HCT116 (cell line): ENCODE data around the gene DNAH10.

Experiments used
- CBX3 ChIP-seq: IDR thresholded peaks from 2 replicates; pipeline ENCODE4 v1.6.1; 2012; ENCODE audit warnings: low read depth
- CEBPB ChIP-seq: IDR thresholded peaks from 2 replicates; pipeline ENCODE4 v1.6.1; 2012; ENCODE audit warnings: low read depth
- CTCF ChIP-seq, 3 experiments: fragments of 200-600 bp in 1 of 3; sonication (generic) in 1 of 3; IDR thresholded peaks in 2 of 3; conservative IDR thresholded peaks in 1 of 3; 2 replicates each; pipeline ENCODE4 v1.5.1; 2012 to 2017; ENCODE audit warnings: low read depth in 2 of 3, low read length in 2 of 3, antibody characterized with exemption in 1 of 3, borderline replicate concordance in 1 of 3, control low read depth in 1 of 3, mild to moderate bottlenecking in 1 of 3, mixed read lengths in 1 of 3, mixed run types in 1 of 3, moderate library complexity in 1 of 3; ENCODE audit not compliant: insufficient read depth in 1 of 3
- ELF1 ChIP-seq: IDR thresholded peaks from 2 replicates; pipeline ENCODE4 v1.6.1; 2012; ENCODE audit warnings: low read depth, borderline replicate concordance
- EZH2 ChIP-seq: fragments of 200-600 bp; sonication (generic); IDR thresholded peaks from 2 replicates; pipeline ENCODE4 v1.6.1; 2017; ENCODE audit warnings: antibody characterized with exemption, mixed run types
- FOSL1 ChIP-seq: IDR thresholded peaks from 2 replicates; pipeline ENCODE4 v1.6.1; 2012; ENCODE audit warnings: low read depth
- POLR2A ChIP-seq: IDR thresholded peaks from 2 replicates; pipeline ENCODE4 v1.7.0; 2011; ENCODE audit warnings: borderline replicate concordance; ENCODE audit not compliant: insufficient read depth, insufficient read length; ENCODE audit errors: extremely low read depth
- POLR2AphosphoS5 ChIP-seq: IDR thresholded peaks from 2 replicates; pipeline ENCODE4 v1.6.1; 2011; ENCODE audit warnings: mild to moderate bottlenecking, low read depth, low read length, moderate library complexity
- ZBTB33 ChIP-seq: IDR thresholded peaks from 2 replicates; pipeline ENCODE4 v1.6.1; 2011; ENCODE audit warnings: mild to moderate bottlenecking, low read length, moderate library complexity; ENCODE audit not compliant: insufficient replicate concordance; ENCODE audit errors: extremely low read depth
- ZNF274 ChIP-seq: fragments of 200-500 bp; sonication (Bioruptor generic); IDR thresholded peaks from 2 replicates; pipeline ENCODE4 v1.6.1; 2014; ENCODE audit warnings: mild to moderate bottlenecking, low read depth, low read length, inconsistent platforms

- TF ChIP-seq ZNF274 (no peak), CEBPB (no peak), CTCF (IDR thresholded peaks at IDR 0.05 in 2 of 3, conservative IDR thresholded peaks at IDR 0.05 in 1 of 3; ENCODE audit: borderline replicate concordance in 1 of 3, insufficient read depth in 1 of 3, low read depth in 2 of 3, low read length in 2 of 3) (no peak), EZH2 (no peak), CBX3 (no peak), FOSL1 (no peak), ZBTB33 (no peak), POLR2A (no peak), POLR2AphosphoS5 (no peak), ELF1 (no peak)
Measured at GRCh38 chr12:123951467-123951866, 189.4 kb downstream of the DNAH10 start.
